Activated naive CD4-positive, alpha-beta T cell treated with anti-CD3 and anti-CD28 coated beads, Interleukin-2, amount 50 U/mL, for 24 hours (primary cell): ENCODE data around the gene SLC16A8.
A peak's percentile ranks its signal among the peaks of the same experiment; 100 is the strongest.
"Not testable (repeated sequence)": the region's sequence is repeated elsewhere in the genome, so short reads cannot be mapped to it uniquely, and the experiment has no call there.

Experiments used
- H3K27ac Mint-ChIP-seq: one replicate; pipeline ENCODE4 v1.8.0; 2021; ENCODE audit warnings: mild to moderate bottlenecking, mixed read lengths
- H3K27me3 Mint-ChIP-seq: one replicate; pipeline ENCODE4 v1.8.0; 2021; ENCODE audit warnings: mixed read lengths
- H3K36me3 Mint-ChIP-seq: one replicate; pipeline ENCODE4 v1.8.0; 2021; ENCODE audit warnings: mixed read lengths
- H3K4me1 Mint-ChIP-seq: one replicate; pipeline ENCODE4 v1.8.0; 2021; ENCODE audit warnings: mixed read lengths
- H3K4me3 Mint-ChIP-seq: one replicate; pipeline ENCODE4 v1.8.0; 2021; ENCODE audit warnings: mild to moderate bottlenecking, mixed read lengths
- H3K9me3 Mint-ChIP-seq: one replicate; pipeline ENCODE4 v1.8.0; 2021; ENCODE audit warnings: mixed read lengths

SLC16A8 gene

DNA sequence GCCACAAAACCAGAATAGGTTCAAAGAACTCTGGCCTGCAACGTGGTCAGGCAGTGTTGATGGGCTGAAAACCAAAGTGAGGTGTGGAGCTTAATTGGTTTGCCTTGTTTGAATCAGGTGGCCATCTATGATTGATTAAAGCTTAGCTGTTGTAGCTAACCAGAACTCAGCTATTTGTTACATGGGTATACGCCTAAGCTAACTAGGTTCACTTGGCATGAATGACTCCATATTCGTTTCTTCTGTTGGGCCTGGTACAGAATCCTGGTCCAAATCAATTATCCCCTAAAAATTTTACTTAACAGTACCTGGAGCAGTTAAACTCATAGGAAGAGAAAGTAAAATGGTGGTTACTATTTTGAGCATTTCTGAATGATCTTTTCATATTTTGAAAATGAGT is 34.2 kb upstream of the SLC16A8 start:
- Mint-ChIP-seq H3K9me3 (no peaks in the 10 kb centered on the region), H3K36me3 (no peaks in the 10 kb centered on the region), H3K4me1 (peaks cover 4% of the 10 kb centered on the region), H3K27me3 (no peaks in the 10 kb centered on the region), H3K27ac (no peak overlapping the region), H3K4me3 (no peak overlapping the region)

- not testable (repeated sequence) for H3K27me3 Mint-ChIP-seq, H3K4me1 Mint-ChIP-seq
Observed at GRCh38 chr22:38117556-38117955, 33.6 kb upstream of the SLC16A8 start.

DNA sequence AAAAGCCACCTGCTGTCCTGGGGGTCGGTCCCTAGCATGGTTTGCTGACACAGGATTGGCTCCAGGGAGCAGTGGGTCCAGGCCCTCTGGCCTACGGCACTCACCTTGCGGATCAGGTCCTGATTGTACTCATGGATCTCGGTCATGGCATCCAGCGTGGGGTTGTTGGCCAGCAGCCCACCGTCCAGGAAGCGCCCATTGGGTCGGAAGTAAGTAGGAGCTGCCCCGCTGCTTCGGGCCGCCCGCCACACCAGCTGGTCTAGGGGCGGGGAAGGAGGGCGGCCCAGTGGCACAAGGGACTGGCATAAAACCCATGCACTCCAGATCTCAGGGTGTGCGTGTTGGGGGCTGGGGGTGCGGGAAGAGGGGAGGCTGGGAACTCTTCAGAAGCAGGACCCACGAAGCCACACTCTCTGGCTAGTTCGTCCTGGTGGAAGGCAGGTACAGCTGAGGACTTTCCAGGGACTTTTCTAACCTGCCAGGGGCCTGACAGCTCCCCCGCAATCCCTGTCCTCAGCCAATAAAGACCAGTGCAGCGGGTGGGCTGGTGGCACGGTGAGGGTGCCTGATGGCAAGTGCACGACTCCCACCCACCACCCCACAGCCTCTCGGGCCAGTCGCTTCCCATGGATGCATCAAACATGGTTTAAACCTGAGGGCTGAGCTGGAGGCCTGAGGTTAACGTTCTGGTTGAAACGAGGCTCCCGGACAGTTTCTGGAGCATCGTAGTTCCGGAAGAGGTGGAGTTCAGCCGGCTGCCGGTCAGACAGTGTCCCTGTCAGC is 31.6 kb upstream of the SLC16A8 start:
- H3K27ac Mint-ChIP-seq, result no peak overlapping the region

More at GRCh38 chr22:38117556-38117955, 33.6 kb upstream of the SLC16A8 start:
- H3K27ac Mint-ChIP-seq, H3K4me3 Mint-ChIP-seq, H3K36me3 Mint-ChIP-seq, H3K9me3 Mint-ChIP-seq: not testable (repeated sequence)

DNA sequence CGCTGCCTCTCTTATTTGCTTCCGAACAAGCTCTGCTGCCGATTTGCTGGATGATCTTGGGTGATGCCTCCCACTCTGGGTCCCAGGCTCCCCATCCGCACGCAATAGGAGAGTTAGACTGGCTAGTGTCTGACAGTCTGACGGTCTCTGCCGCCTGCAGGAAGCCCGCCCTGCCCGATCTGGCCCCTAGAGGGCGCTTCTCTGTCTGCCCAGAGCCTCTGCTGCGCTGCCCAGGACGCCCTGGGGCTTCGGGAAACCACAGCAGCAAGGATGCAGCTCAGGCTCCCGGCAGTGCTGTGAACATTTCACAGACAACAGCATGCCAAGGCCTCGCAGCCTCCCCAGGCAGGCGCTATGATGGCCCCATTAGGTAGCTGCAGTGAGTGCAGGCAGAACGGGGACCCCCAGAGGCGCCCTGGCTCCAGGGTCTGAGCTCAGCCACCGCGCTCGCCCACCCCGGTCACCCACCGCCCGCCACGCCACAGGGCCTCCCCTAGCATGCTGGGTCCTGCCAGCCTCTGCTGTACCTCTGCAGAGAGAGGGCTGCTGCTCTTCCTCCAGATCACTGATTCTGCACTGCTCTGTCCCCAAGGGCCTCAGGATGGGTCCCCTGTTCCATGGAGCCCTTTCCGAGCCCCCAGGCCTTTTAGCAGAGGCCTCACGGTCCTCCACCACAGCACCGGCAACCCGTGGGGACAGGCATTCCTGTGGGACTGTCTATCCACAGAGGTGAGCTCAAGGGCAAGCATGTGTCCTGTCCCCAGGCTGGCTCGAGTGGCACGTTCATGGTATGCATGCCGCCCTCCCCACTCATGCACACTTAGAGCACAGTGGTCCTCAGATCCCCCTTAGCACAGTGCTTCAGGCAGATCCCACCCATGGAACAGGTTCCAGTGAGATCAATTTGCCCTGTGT is 30.8 kb upstream of the SLC16A8 start:
- H3K4me3 Mint-ChIP-seq, result no peak overlapping the region
- peaks cover 2% of the 10 kb centered on the region for H3K36me3 Mint-ChIP-seq
- no peaks in the 10 kb centered on the region for H3K9me3 Mint-ChIP-seq
- no peak overlapping the region for H3K27ac Mint-ChIP-seq
- no peaks in the 10 kb centered on the region for H3K27me3 Mint-ChIP-seq
- peaks cover 4% of the 10 kb centered on the region for H3K4me1 Mint-ChIP-seq

More for the DNA sequence above, 31.6 kb upstream of the SLC16A8 start:
- Mint-ChIP-seq H3K27me3 (no peaks in the 10 kb centered on the region), H3K9me3 (no peaks in the 10 kb centered on the region), H3K4me1 (peaks cover 4% of the 10 kb centered on the region), H3K4me3 (no peak overlapping the region), H3K36me3 (peaks cover 2% of the 10 kb centered on the region)

DNA sequence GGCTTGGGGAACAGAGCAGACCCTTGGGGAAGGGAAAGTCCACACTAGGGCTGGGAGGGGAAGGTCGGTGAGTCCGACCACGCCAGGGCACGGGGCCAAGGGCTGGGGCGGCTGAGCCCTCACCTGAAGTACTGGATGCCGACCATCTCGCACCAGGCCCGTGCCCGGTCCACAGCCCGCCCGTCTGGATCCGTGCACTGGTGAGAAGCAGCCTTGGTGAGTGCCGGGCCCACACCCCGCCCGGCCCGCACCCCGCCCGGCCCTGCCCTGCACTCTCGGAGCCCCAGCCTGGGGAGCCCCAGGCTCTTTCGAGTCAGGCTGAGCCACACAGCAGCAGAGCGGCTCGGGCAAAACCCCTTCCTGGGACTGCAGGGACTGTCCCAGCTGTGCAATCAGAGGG is 28.4 kb upstream of the SLC16A8 start:
- H3K4me1 Mint-ChIP-seq, result peaks cover 4% of the 10 kb centered on the region
- no peak overlapping the region for H3K4me3 Mint-ChIP-seq
- no peak overlapping the region for H3K27ac Mint-ChIP-seq
- no peaks in the 10 kb centered on the region for H3K9me3 Mint-ChIP-seq
- H3K27me3 Mint-ChIP-seq, result no peaks in the 10 kb centered on the region
- H3K36me3 Mint-ChIP-seq, result peaks cover 6% of the 10 kb centered on the region

- Mint-ChIP-seq H3K27me3 (no peaks in the 10 kb centered on the region), H3K9me3 (no peaks in the 10 kb centered on the region), H3K4me1 (peaks cover 4% of the 10 kb centered on the region), H3K36me3 (peaks cover 6% of the 10 kb centered on the region), H3K4me3 (no peak overlapping the region), H3K27ac (no peak overlapping the region)
Observed at GRCh38 chr22:38111925-38112355, 28.0 kb upstream of the SLC16A8 start.

DNA sequence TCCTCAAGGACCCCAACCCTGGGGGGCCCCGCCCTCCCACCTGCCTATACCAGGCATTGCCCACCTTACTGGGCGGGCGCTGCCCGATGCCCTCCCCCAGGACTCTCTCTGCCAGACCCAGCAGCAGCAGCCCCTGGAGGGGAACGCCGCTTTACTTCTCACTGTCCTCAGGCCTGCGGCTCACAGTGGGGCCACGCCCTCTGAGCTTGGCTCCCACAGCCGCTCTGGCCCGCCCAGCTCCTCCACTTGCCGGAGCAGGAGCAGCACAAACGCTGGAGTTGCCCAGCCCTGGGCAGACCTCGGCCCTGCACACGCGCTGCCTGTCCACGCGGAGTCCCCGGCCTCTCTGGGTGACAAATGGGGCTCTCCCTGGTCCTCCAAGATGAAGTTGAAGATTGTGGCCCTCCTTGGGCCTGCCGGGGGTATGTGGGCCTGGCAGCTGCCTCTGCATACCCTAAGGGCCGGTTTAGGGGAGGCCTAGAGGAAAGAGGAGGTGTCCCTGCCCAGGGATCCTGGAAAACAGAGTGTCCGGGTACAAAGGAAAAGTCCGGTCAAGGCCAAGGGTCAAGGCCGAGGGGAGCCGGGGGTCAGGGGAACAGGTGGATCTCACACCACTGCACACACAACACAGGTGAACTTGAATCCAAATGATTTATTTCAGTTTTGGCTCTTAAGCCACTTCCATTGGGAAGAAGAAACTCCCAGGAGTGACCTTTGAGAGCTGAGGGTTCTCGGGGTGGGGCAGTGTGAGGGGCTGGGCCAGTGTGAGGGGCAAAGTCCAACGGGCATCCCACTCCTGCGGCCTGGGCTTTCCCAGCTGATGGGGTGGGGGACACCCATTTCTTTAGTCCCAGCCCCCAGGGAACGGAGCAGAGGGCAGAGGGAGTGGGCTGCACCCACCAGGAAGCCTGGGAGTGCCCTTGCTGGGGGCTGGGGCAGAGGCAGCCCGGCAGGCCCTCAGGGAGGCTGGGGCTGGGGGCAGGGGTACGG is 27.2 kb upstream of the SLC16A8 start:
- H3K36me3 Mint-ChIP-seq, result peaks cover 6% of the 10 kb centered on the region

DNA sequence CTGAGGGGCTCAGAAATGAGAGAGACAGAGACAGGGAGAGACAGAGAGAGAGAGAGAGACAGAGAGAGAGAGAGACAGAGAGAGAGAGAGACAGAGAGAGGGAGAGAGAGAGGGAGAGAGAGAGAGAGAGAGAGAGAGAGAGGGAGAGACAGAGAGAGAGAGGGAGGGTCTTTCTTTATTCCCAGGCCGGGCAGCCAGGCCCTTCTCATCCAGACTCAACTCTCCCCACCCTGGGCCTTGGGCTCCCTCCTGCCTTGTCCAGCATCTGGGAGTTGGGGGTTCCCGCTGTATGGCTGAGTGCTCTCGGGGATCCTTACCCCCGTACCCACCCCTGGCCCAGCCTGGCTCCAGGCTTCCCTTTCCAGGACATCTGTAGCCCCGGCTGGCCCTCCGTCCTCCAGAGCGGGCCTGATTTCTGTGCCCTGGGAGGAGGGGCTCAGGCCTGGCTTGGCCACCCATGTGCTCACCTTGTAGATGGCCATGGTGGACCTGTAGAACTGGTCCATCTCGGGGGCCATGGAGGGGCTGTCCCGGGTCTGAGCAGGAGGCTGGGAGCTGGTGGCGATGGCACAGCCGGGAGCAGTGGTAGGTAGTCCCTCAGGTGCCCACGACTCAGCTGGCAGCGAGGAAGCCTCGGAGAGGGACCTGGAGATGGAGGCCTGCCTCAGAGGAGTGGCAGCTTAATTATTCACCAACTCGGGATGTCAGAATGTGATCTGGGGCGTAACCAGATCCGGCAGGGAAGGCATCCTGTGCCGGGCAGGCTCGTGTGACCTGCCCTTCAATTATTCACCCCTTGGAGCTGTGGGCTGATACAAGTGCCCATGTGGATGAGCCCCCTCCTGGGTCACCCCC is 26.3 kb upstream of the SLC16A8 start, which contains the start of gene BAIAP2L2:
BAIAP2L2 (minus strand) TSS at position 677 of the 855 bp plus-strand sequence; CDS start at position 518, 159 bp downstream.
- Mint-ChIP-seq H3K9me3 (no peaks in the 10 kb centered on the region), H3K27me3 (no peaks in the 10 kb centered on the region), H3K36me3 (peaks cover 6% of the 10 kb centered on the region), H3K4me1 (peaks cover 4% of the 10 kb centered on the region), H3K4me3 (no peak within 1 kb of the TSS), H3K27ac (peak within 1 kb of the TSS; percentile 83)

More for the DNA sequence above, 27.2 kb upstream of the SLC16A8 start:
- Mint-ChIP-seq H3K27me3 (no peaks in the 10 kb centered on the region), H3K4me3 (no peak overlapping the region), H3K4me1 (peaks cover 4% of the 10 kb centered on the region), H3K27ac (no peak overlapping the region), H3K9me3 (no peaks in the 10 kb centered on the region)

GRCh38 chr22:38109371-38110001 is 25.5 kb upstream of the SLC16A8 start:
- H3K9me3 Mint-ChIP-seq, result no peaks in the 10 kb centered on the region
- H3K27ac Mint-ChIP-seq, result peak overlapping the region; percentile 83
- H3K36me3 Mint-ChIP-seq, result peaks cover 6% of the 10 kb centered on the region
- no peak overlapping the region for H3K4me3 Mint-ChIP-seq
- H3K4me1 Mint-ChIP-seq, result peaks cover 3% of the 10 kb centered on the region
- no peaks in the 10 kb centered on the region for H3K27me3 Mint-ChIP-seq

DNA sequence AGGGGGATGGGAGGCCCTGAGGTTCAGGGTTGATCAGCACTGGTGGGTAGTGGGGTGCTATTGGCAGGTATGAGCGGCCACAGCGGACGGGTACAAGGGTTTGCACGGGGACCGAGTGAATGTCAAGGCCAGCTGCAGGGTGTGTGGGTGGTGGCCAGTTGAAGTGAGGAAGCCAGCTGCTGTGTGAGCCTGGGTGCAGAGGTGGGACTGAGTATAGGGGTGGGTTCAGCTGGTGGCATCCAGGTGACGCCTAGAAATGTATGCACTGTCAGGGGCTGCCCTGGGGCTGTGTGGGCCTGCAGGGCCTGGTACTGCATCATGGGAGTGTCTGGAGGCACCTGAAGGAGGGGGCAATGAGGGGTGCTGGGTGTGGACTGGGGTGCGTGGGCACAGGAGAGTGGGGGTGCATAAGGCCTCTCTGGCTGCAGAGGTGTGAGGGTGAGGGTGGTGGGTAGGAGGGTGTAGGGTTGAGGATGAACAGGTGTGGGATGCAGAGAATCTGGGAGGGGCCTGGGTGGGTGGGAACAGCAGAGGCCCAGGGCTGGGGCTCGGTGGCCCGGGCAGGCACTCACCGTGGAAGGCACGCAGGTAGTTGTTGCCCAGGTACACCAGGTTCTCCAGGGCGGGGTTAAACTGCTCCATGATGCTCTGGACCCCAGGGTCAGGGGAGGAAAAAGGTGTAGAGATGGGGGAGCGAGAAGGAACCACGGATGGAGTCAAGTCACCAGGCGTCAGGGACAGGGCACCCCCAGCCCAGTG is 24.8 kb upstream of the SLC16A8 start:
- Mint-ChIP-seq H3K27ac (no peak overlapping the region), H3K4me3 (no peak overlapping the region), H3K36me3 (peaks cover 8% of the 10 kb centered on the region), H3K4me1 (no peaks in the 10 kb centered on the region), H3K27me3 (no peaks in the 10 kb centered on the region), H3K9me3 (no peaks in the 10 kb centered on the region)

- no peak overlapping the region for H3K4me3 Mint-ChIP-seq
- H3K9me3 Mint-ChIP-seq, result no peaks in the 10 kb centered on the region
- H3K36me3 Mint-ChIP-seq, result peaks cover 8% of the 10 kb centered on the region
- no peak overlapping the region for H3K27ac Mint-ChIP-seq
- peaks cover 3% of the 10 kb centered on the region for H3K4me1 Mint-ChIP-seq
- H3K27me3 Mint-ChIP-seq, result no peaks in the 10 kb centered on the region
Observed at GRCh38 chr22:38107692-38108515, 23.9 kb upstream of the SLC16A8 start.

DNA sequence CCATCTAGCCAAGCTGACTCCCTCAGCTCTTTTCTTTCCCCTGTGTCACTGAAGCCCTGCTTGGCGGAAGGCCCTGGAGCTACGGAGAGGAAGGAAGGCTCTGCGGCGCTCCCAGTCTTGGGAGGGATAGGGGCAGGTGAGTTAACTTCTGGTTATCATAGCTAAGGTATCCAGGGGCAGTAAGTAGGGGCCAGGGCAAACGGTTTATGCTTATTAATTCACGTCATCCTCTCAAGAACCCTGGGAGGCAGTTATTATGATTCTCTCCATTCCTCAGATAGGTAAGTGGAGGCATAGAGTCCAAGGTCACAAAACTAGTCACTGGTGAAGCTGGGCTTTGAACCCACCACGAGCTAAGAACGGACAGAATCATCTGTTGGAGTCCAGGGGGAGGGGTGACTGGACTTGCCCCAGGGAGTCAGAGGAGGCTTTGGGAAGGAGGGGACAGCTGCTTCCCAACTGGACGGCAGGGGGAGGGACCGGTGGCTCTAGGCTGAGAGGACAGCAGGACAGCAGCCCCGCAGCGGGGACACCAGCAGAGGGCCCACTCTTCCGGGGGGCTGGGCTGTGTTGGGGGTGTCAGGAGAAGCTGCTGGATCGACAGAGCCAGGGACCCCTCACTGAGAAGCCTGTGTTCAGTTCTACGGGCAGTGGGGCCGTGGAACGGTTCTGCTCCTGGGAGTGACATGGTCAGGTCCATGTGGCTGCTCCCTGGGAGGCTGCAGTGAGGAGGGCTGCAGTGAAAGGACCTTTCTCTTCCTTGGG is 23.0 kb upstream of the SLC16A8 start:
- no peak overlapping the region for H3K27ac Mint-ChIP-seq
- no peak overlapping the region for H3K4me3 Mint-ChIP-seq
- H3K27me3 Mint-ChIP-seq, result no peaks in the 10 kb centered on the region
- H3K9me3 Mint-ChIP-seq, result no peaks in the 10 kb centered on the region
- H3K4me1 Mint-ChIP-seq, result peaks cover 3% of the 10 kb centered on the region
- peaks cover 6% of the 10 kb centered on the region for H3K36me3 Mint-ChIP-seq
